Loucy (cell line): ENCODE measurements around the gene ZNF385B.
"Not testable (repeated sequence)": the region's sequence is repeated elsewhere in the genome, so short reads cannot be mapped to it uniquely, and the experiment has no call there.

Experiments
- H2AFZ ChIP-seq: fragments of 200-600 bp; sonication (generic); 2 replicates; pipeline ENCODE4 v1.6.0; 2016; ENCODE audit warnings: antibody characterized with exemption, mild to moderate bottlenecking, low read length, moderate library complexity
- H3F3A ChIP-seq: fragments of 200-600 bp; 2 replicates; pipeline ENCODE4 v1.6.0; 2016; ENCODE audit warnings: antibody characterized with exemption, low read depth, mild to moderate bottlenecking
- H3K27me3 ChIP-seq: fragments of 200-600 bp; sonication (generic); 2 replicates; pipeline ENCODE4 v1.6.1; 2014; ENCODE audit warnings: low read length, mild to moderate bottlenecking; ENCODE audit not compliant: insufficient read depth, poor library complexity, severe bottlenecking
- H3K36me3 ChIP-seq: fragments of 200-600 bp; sonication (generic); 2 replicates; pipeline ENCODE4 v1.6.1; 2016; ENCODE audit warnings: low read length; ENCODE audit not compliant: insufficient read depth
- H3K4me1 ChIP-seq: fragments of 200-600 bp; sonication (generic); 2 replicates; pipeline ENCODE4 v1.5.1; 2014; ENCODE audit warnings: low read length, mild to moderate bottlenecking; ENCODE audit not compliant: insufficient read depth, poor library complexity, severe bottlenecking
- H3K4me2 ChIP-seq: fragments of 200-600 bp; sonication (generic); 2 replicates; pipeline ENCODE4 v1.6.0; 2014; ENCODE audit warnings: antibody characterized with exemption, low read length, low read depth, mild to moderate bottlenecking; ENCODE audit not compliant: poor library complexity, severe bottlenecking
- H3K4me3 ChIP-seq: fragments of 200-600 bp; sonication (generic); 2 replicates; pipeline ENCODE4 v1.5.1; 2014; ENCODE audit warnings: low read length, mild to moderate bottlenecking, mixed read lengths; ENCODE audit not compliant: poor library complexity, severe bottlenecking
- H3K79me2 ChIP-seq: fragments of 200-600 bp; sonication (generic); 2 replicates; pipeline ENCODE4 v1.6.1; 2014; ENCODE audit warnings: low read length; ENCODE audit not compliant: insufficient read depth
- H3K9ac ChIP-seq: fragments of 200-600 bp; sonication (generic); 2 replicates; pipeline ENCODE4 v1.6.0; 2014; ENCODE audit warnings: mild to moderate bottlenecking, low read depth, low read length, moderate library complexity; ENCODE audit not compliant: poor library complexity, severe bottlenecking
- H3K9me2 ChIP-seq: fragments of 200-600 bp; sonication (generic); replicated peaks from 2 replicates; pipeline ENCODE4 v1.6.1; 2016; ENCODE audit warnings: low read depth, low read length, mixed read lengths
- H3K9me3 ChIP-seq: fragments of 200-600 bp; sonication (generic); 2 replicates; pipeline ENCODE4 v1.6.1; 2014; ENCODE audit warnings: mild to moderate bottlenecking, antibody characterized with exemption, low read length, low read depth; ENCODE audit not compliant: insufficient read depth
- H4K20me1 ChIP-seq: fragments of 200-600 bp; sonication (generic); 2 replicates; pipeline ENCODE4 v1.6.0; 2014; ENCODE audit warnings: antibody characterized with exemption, low read length, mild to moderate bottlenecking; ENCODE audit not compliant: insufficient read depth, poor library complexity, severe bottlenecking
- EZH2phosphoT487 ChIP-seq: fragments of 200-600 bp; IDR thresholded peaks from 2 replicates; pipeline ENCODE4 v1.6.1; 2018; ENCODE audit warnings: antibody characterized with exemption, mild to moderate bottlenecking, moderate library complexity, borderline replicate concordance
- TF ChIP-seq, protein P1 (sequence below): fragments of 200-600 bp; sonication (generic); conservative IDR thresholded peaks from 2 replicates; pipeline ENCODE4 v1.5.1; 2014; ENCODE audit warnings: mild to moderate bottlenecking, antibody characterized with exemption, low read length

Gene ZNF385B

DNA sequence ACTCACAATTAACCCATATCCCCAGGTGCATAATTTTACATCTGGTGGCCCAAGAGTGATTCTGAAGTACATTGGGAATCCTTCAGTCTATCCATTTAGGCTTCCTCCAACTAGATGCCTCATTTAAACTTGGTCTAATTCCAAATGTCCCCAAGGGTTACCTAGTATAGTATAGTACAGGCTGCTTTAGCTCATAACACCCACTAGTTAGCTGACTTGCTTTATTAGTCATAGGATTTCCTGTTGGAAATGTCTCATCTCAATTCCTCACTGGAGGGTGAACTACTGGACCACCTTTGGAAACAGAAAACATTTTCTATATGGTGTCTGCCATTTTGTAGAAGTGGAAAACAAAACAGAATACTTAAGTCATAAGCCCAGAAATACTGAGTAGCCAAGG lies 394.3 kb downstream of the ZNF385B start:
- no peak overlapping the region for H3K4me3 ChIP-seq
- no peak overlapping the region for H3K9ac ChIP-seq
- H2AFZ ChIP-seq = no peak overlapping the region
- H3F3A ChIP-seq = no peaks in the 10 kb centered on the region
- H3K9me3 ChIP-seq = no peaks in the 10 kb centered on the region
- no peaks in the 10 kb centered on the region for H3K9me2 ChIP-seq
- no peak for TF ChIP-seq EZH2phosphoT487
- H3K79me2 ChIP-seq = no peaks in the 10 kb centered on the region
- H3K36me3 ChIP-seq = no peaks in the 10 kb centered on the region
- no peaks in the 10 kb centered on the region for H3K27me3 ChIP-seq
- no peaks in the 10 kb centered on the region for H4K20me1 ChIP-seq
- no peak overlapping the region for H3K4me2 ChIP-seq
- no peaks in the 10 kb centered on the region for H3K4me1 ChIP-seq

- H3K9ac ChIP-seq = no peak overlapping the region
- no peak overlapping the region for H2AFZ ChIP-seq
These were observed 400.0 kb downstream of the ZNF385B start for GRCh38 chr2:179461420-179461819.

GRCh38 chr2:179460181-179460929 lies 401.1 kb downstream of the ZNF385B start:
- Histone ChIP-seq H3K9me3 (no peaks in the 10 kb centered on the region), H3K4me2 (no peak overlapping the region), H3K4me1 (no peaks in the 10 kb centered on the region), H3K27me3 (no peaks in the 10 kb centered on the region), H3K79me2 (no peaks in the 10 kb centered on the region), H3F3A (no peaks in the 10 kb centered on the region), H3K36me3 (no peaks in the 10 kb centered on the region), H3K4me3 (no peak overlapping the region), H3K9me2 (no peaks in the 10 kb centered on the region), H4K20me1 (no peaks in the 10 kb centered on the region), H3K9ac (no peak overlapping the region), H2AFZ (no peak overlapping the region)
- TF ChIP-seq, protein P1, sequence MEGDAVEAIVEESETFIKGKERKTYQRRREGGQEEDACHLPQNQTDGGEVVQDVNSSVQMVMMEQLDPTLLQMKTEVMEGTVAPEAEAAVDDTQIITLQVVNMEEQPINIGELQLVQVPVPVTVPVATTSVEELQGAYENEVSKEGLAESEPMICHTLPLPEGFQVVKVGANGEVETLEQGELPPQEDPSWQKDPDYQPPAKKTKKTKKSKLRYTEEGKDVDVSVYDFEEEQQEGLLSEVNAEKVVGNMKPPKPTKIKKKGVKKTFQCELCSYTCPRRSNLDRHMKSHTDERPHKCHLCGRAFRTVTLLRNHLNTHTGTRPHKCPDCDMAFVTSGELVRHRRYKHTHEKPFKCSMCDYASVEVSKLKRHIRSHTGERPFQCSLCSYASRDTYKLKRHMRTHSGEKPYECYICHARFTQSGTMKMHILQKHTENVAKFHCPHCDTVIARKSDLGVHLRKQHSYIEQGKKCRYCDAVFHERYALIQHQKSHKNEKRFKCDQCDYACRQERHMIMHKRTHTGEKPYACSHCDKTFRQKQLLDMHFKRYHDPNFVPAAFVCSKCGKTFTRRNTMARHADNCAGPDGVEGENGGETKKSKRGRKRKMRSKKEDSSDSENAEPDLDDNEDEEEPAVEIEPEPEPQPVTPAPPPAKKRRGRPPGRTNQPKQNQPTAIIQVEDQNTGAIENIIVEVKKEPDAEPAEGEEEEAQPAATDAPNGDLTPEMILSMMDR = no peak
- TF ChIP-seq EZH2phosphoT487 = no peak

More at GRCh38 chr2:179461420-179461819, 400.0 kb downstream of the ZNF385B start:
- Histone ChIP-seq H3F3A (no peaks in the 10 kb centered on the region), H3K79me2 (no peaks in the 10 kb centered on the region), H3K4me1 (no peaks in the 10 kb centered on the region), H3K27me3 (no peaks in the 10 kb centered on the region), H3K9me3 (no peaks in the 10 kb centered on the region), H3K9me2 (no peaks in the 10 kb centered on the region), H4K20me1 (no peaks in the 10 kb centered on the region), H3K4me3 (no peak overlapping the region), H3K4me2 (no peak overlapping the region), H3K36me3 (no peaks in the 10 kb centered on the region)
- no peak for TF ChIP-seq EZH2phosphoT487
- TF ChIP-seq, protein P1 = no peak

- not testable (repeated sequence) for H3K4me1 ChIP-seq, H3K79me2 ChIP-seq, H3K4me3 ChIP-seq, H3F3A ChIP-seq, H3K36me3 ChIP-seq, H3K4me2 ChIP-seq, H2AFZ ChIP-seq, H3K9ac ChIP-seq, H4K20me1 ChIP-seq, H3K9me2 ChIP-seq, H3K9me3 ChIP-seq, H3K27me3 ChIP-seq
These were observed 403.3 kb downstream of the ZNF385B start for GRCh38 chr2:179458113-179458512.
